IMR-90 (cell line): ENCODE measurements around the gene GSTO1. TPM values are rescaled to one million over a fixed set of nuclear protein-coding genes. Genes with fewer than 3 reads are reported as not detected.
A peak's percentile ranks its signal among the peaks of the same experiment; 100 is the strongest.

Experiments used
- ATAC-seq: fragments of 200-7000 bp; cut with Tn5 transposase; 2 replicates; pipeline ENCODE4 v1.9.1; 2020; ENCODE audit warnings: low read depth, mild to moderate bottlenecking, moderate library complexity
- BruUV-seq: library from RNA; stranded (reverse); fragments of 400-500 nt; replicated peaks from 2 replicates; lab custom pipeline; 2021; lab: Mats Ljungman, UMichigan
- CTCF ChIA-PET: fragments of 300-600 bp; formaldehyde crosslinking; extraction: SDS; loops from one replicate; lab custom pipeline; 2021; ENCODE audit warnings: antibody characterized with exemption; lab: Yijun Ruan, JAX
- POLR2A ChIA-PET: fragments of 300-600 bp; sonication (Branson Sonifier 250); formaldehyde crosslinking; loops from one replicate; lab custom pipeline; 2022; ENCODE audit warnings: antibody characterized with exemption; ENCODE audit not compliant: unreplicated experiment; lab: Charles Lee
- DNase-seq: peaks from one replicate; pipeline ENCODE4 v3.0.0; 2013
- H2AFZ ChIP-seq: replicated peaks from 2 replicates; pipeline ENCODE3; 2013; ENCODE audit warnings: low read length, mild to moderate bottlenecking; ENCODE audit not compliant: poor library complexity
- H2AK5ac ChIP-seq: 2 replicates; pipeline ENCODE4 v1.6.1; 2013; ENCODE audit warnings: low read depth, low read length, inconsistent platforms
- H2AK9ac ChIP-seq: replicated peaks from 2 replicates; pipeline ENCODE3; 2013; ENCODE audit warnings: mild to moderate bottlenecking, low read depth, low read length, moderate library complexity; ENCODE audit not compliant: poor library complexity
- H2BK120ac ChIP-seq: 2 replicates; pipeline ENCODE4 v1.6.1; 2013; ENCODE audit warnings: low read depth, low read length, inconsistent platforms
- H2BK15ac ChIP-seq: 3 replicates; pipeline ENCODE4 v1.6.1; 2013; ENCODE audit warnings: low read depth, low read length, inconsistent platforms
- H2BK20ac ChIP-seq: 2 replicates; pipeline ENCODE4 v1.6.1; 2013; ENCODE audit warnings: low read depth, mild to moderate bottlenecking, inconsistent platforms, low read length, moderate library complexity
- H2BK5ac ChIP-seq: 2 replicates; pipeline ENCODE4 v1.6.1; 2013; ENCODE audit warnings: mild to moderate bottlenecking, low read depth, low read length, inconsistent platforms; ENCODE audit not compliant: poor library complexity, severe bottlenecking
- H3K14ac ChIP-seq: replicated peaks from 2 replicates; pipeline ENCODE4 v1.6.1; 2013; ENCODE audit warnings: low read depth, low read length, inconsistent platforms
- H3K18ac ChIP-seq: 2 replicates; pipeline ENCODE4 v1.6.1; 2013; ENCODE audit warnings: low read depth, low read length, control low read depth
- H3K23ac ChIP-seq: 2 replicates; pipeline ENCODE4 v1.6.1; 2013; ENCODE audit warnings: low read depth, low read length, inconsistent platforms
- H3K27ac ChIP-seq: 2 replicates; pipeline ENCODE4 v1.5.1; 2013; ENCODE audit warnings: mild to moderate bottlenecking, control low read depth, low read length; ENCODE audit not compliant: insufficient read depth
- H3K27me3 ChIP-seq: 2 replicates; pipeline ENCODE4 v1.6.1; 2013; ENCODE audit warnings: low read length; ENCODE audit not compliant: control insufficient read depth, insufficient read depth
- H3K36me3 ChIP-seq: 2 replicates; pipeline ENCODE4 v1.6.1; 2013; ENCODE audit warnings: low read length, mixed read lengths; ENCODE audit not compliant: control insufficient read depth, insufficient read depth
- H3K4ac ChIP-seq: 2 replicates; pipeline ENCODE4 v1.6.1; 2013; ENCODE audit warnings: low read depth, low read length, inconsistent platforms
- H3K4me1 ChIP-seq: 2 replicates; pipeline ENCODE4 v1.6.1; 2013; ENCODE audit warnings: low read length, mixed read lengths; ENCODE audit not compliant: control insufficient read depth, insufficient read depth
- H3K4me2 ChIP-seq: 2 replicates; pipeline ENCODE4 v1.6.1; 2013; ENCODE audit warnings: low read depth, mild to moderate bottlenecking, control low read depth, low read length, moderate library complexity
- H3K4me3 ChIP-seq: 2 replicates; pipeline ENCODE4 v1.5.1; 2013; ENCODE audit warnings: low read depth, mild to moderate bottlenecking, control low read depth, low read length, moderate library complexity; ENCODE audit not compliant: insufficient read depth
- H3K56ac ChIP-seq: 2 replicates; pipeline ENCODE4 v1.6.1; 2013; ENCODE audit warnings: low read length, inconsistent platforms; ENCODE audit not compliant: insufficient read depth; ENCODE audit errors: extremely low read depth
- H3K79me1 ChIP-seq, 2 experiments: 2 replicates each; pipeline ENCODE4 v1.6.1; 2013; ENCODE audit warnings: low read length in 2 of 2, inconsistent platforms in 1 of 2, low read depth in 1 of 2
- H3K9ac ChIP-seq: 2 replicates; pipeline ENCODE4 v1.6.1; 2013; ENCODE audit warnings: low read depth, low read length, control low read depth
- H3K9me1 ChIP-seq: 2 replicates; pipeline ENCODE4 v1.6.1; 2013; ENCODE audit warnings: low read length, inconsistent platforms; ENCODE audit not compliant: insufficient read depth
- H3K9me3 ChIP-seq: 2 replicates; pipeline ENCODE4 v1.6.1; 2013; ENCODE audit warnings: low read length; ENCODE audit not compliant: control insufficient read depth, insufficient read depth
- H4K20me1 ChIP-seq: 2 replicates; pipeline ENCODE4 v1.6.1; 2013; ENCODE audit warnings: low read length, inconsistent platforms; ENCODE audit not compliant: insufficient read depth
- H4K5ac ChIP-seq: 2 replicates; pipeline ENCODE4 v1.6.1; 2013; ENCODE audit warnings: mild to moderate bottlenecking, low read depth, low read length, control low read depth
- H4K8ac ChIP-seq, 2 experiments: 2 replicates each; pipeline ENCODE4 v1.6.1; 2013; ENCODE audit warnings: low read depth in 2 of 2, low read length in 2 of 2, control low read depth in 1 of 2, inconsistent platforms in 1 of 2
- H4K91ac ChIP-seq: 2 replicates; pipeline ENCODE4 v1.6.1; 2013; ENCODE audit warnings: low read depth, low read length, inconsistent platforms; ENCODE audit not compliant: insufficient read depth
- BHLHE40 ChIP-seq: fragments of 150-350 bp; IDR thresholded peaks from 2 replicates; pipeline ENCODE4 v1.6.1; 2016; ENCODE audit warnings: mild to moderate bottlenecking, low read depth, low read length
- CTCF ChIP-seq: conservative IDR thresholded peaks from 2 replicates; pipeline ENCODE4 v1.5.1; 2012; ENCODE audit warnings: mild to moderate bottlenecking, low read depth, low read length, improper control_type of control experiment
- MAFK ChIP-seq: IDR thresholded peaks from 2 replicates; pipeline ENCODE4 v1.6.1; 2012; ENCODE audit warnings: low read depth, low read length, improper control_type of control experiment
- POLR2A ChIP-seq: IDR thresholded peaks from 2 replicates; pipeline ENCODE4 v1.6.1; 2012; ENCODE audit warnings: mild to moderate bottlenecking, low read depth, low read length
- RAD21 ChIP-seq: IDR thresholded peaks from 2 replicates; pipeline ENCODE4 v1.6.1; 2012; ENCODE audit warnings: low read length, improper control_type of control experiment
- RCOR1 ChIP-seq: IDR thresholded peaks from 2 replicates; pipeline ENCODE4 v1.6.1; 2012; ENCODE audit warnings: mild to moderate bottlenecking, low read length, improper control_type of control experiment; ENCODE audit not compliant: insufficient replicate concordance
- SMC3 ChIP-seq: fragments of 150-350 bp; IDR thresholded peaks from 2 replicates; pipeline ENCODE4 v1.6.1; 2016; ENCODE audit warnings: low read depth, mild to moderate bottlenecking, antibody characterized with exemption, low read length, moderate library complexity
- WGBS, 2 experiments: methylation state at CpG; one replicate each; pipeline versions ENCODE4 v1.1.5 to v1.1.7; 2013; ENCODE audit warnings: missing lambda C conversion rate in 2 of 2; ENCODE audit not compliant: insufficient read length in 1 of 2; ENCODE audit errors: extremely low coverage in 2 of 2; 5-methylcytosine and 5-hydroxymethylcytosine counted together
- dilution Hi-C: fragments of 300-500 bp; cut with HindIII; formaldehyde crosslinking; loops from one replicate; pipeline ENCODE4 v1.14.3; 2018; ENCODE audit warnings: low sequenced_read_pairs; ENCODE audit not compliant: unreplicated experiment
- in situ Hi-C: fragments of 300-500 bp; cut with MboI; formaldehyde crosslinking; loops from 3 replicates; pipeline ENCODE4 v1.14.3; 2019; ENCODE audit warnings: low sequenced_read_pairs, inconsistent platforms, mixed read lengths
- intact Hi-C: fragments of 100-400 bp; cut with micrococcal nuclease; formaldehyde crosslinking; loops from 2 replicates; pipeline ENCODE4 v1.10.0; 2022
- polyA plus RNA-seq, 3 experiments: library from polyadenylated mRNA; depleted of rRNA; stranded (reverse); fragments of >200 nt; gene quantifications; 2 replicates each; pipeline ENCODE4 v1.2.3, GENCODE V29; 2012; ENCODE audit warnings: low replicate concordance in 1 of 3
- total RNA-seq: library from RNA; depleted of rRNA; stranded (reverse); fragments of >200 nt; gene quantifications from 2 replicates; pipeline ENCODE4 v1.2.3, GENCODE V29; 2012

The GSTO1 gene
- total and polyA plus RNA-seq, 2 of the 4 experiments (the other 2 are of a cell fraction), result 186 to 258 TPM

- Histone ChIP-seq H4K5ac (peak overlapping the region; percentile 11; the same call in 1 of the 2 replicates), H3K27ac (peak overlapping the region; percentile 44; the same call in 1 of the 2 replicates), H3K9me3 (no peaks in the 10 kb centered on the region), H3K4me3 (no peak overlapping the region), H4K8ac (peak overlapping the region; percentile 5 to 20; a peak in 2 of 4 replicates), H3K9me1 (peaks cover 50% of the 10 kb centered on the region), H3K36me3 (peaks cover 37% of the 10 kb centered on the region), H3K23ac (peak overlapping the region; percentile 85), H3K27me3 (no peaks in the 10 kb centered on the region), H3K4ac (peak overlapping the region; percentile 62), H2AK5ac (peak overlapping the region; percentile 46; the same call in 1 of the 2 replicates), H3K4me1 (peaks cover 36% of the 10 kb centered on the region), H2BK15ac (no peak overlapping the region), H2BK120ac (peak overlapping the region; percentile 20), H2AK9ac (peak overlapping the region; percentile 19), H4K91ac (0 out of 2 replicates have a peak overlapping the region, but pooled peaks have one; percentile 11), H3K9ac (no peak overlapping the region), H3K79me1 (peaks cover 16 to 97% of the 10 kb centered on the region in 2 experiments), H3K14ac (peak overlapping the region; percentile 8), H2AFZ (no peak overlapping the region), H2BK20ac (no peak overlapping the region; the same call in 1 of the 2 replicates), H3K56ac (no peak overlapping the region), H3K18ac (peak overlapping the region; percentile 43), H3K4me2 (peak overlapping the region; percentile 35; the same call in 1 of the 2 replicates), H2BK5ac (peak overlapping the region; percentile 39), H4K20me1 (peaks cover 91% of the 10 kb centered on the region)
- dilution Hi-C loops, result no loop called here
- ChIA-PET CTCF (interaction anchor here (1.1 to 1.5 kb wide), 4 partner anchors 11 to 37 kb away, joined by 3 to 9 read pairs (median 5); no protein-coding TSS in a partner anchor), POLR2A (no interaction called here)
- BruUV-seq, result no TSS peak
- ATAC-seq (no peak), DNase-seq (no peak)
- TF ChIP-seq BHLHE40, result no peak
- no peak for TF ChIP-seq RCOR1
- TF ChIP-seq POLR2A, result no peak; the same call in 1 of the 2 replicates
- no peak for TF ChIP-seq MAFK
- no peak for TF ChIP-seq CTCF
- no peak for TF ChIP-seq SMC3
- no peak for TF ChIP-seq RAD21
- intact Hi-C loops, result loop anchor here (2.0 kb wide), 1 partner anchor 14 kb away; no protein-coding TSS in a partner anchor
- in situ Hi-C loops, result no loop called here
- WGBS, 2 experiments, result 100% methylated on average over 2 of the region's 9 CpGs; no CpG with 5 or more reads in 1 of the 2 experiments
Measured at GRCh38 chr10:104316321-104317099, 61.8 kb downstream of the GSTO1 start.
